ENCODE measurements around the gene TEX10. TPM values are rescaled to one million over a fixed set of nuclear protein-coding genes. Genes with fewer than 3 reads are reported as not detected.

TEX10 gene
- total and polyA plus RNA-seq, 2 of the 13 experiments (the other 11 are each of a cell fraction or from before 2014, with no cell fraction given) = 18.1 to 38.7 TPM

DNA sequence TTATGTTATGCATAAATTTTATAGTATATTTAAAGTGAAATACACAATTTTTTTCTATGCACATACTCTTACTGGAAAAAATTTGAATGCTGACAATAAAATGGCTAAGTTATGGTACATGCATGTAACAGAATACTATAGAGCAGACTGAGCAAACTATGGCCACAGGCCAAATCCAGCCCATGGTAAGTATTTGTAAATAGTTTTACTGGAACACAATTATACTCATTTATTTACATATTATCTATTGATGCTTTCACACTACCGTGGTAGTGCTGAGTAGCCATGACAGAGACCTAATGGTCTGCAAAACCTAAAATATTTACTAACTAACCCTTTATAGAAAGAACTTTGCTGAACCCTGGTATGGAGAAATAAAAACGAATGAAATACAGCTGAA lies 45.7 kb downstream of the TEX10 start (continued):
- TF ChIP-seq BHLHE40 (IDR thresholded peaks at IDR 0.05; ENCODE audit: low read length) = no peak
- TF ChIP-seq, protein P1, sequence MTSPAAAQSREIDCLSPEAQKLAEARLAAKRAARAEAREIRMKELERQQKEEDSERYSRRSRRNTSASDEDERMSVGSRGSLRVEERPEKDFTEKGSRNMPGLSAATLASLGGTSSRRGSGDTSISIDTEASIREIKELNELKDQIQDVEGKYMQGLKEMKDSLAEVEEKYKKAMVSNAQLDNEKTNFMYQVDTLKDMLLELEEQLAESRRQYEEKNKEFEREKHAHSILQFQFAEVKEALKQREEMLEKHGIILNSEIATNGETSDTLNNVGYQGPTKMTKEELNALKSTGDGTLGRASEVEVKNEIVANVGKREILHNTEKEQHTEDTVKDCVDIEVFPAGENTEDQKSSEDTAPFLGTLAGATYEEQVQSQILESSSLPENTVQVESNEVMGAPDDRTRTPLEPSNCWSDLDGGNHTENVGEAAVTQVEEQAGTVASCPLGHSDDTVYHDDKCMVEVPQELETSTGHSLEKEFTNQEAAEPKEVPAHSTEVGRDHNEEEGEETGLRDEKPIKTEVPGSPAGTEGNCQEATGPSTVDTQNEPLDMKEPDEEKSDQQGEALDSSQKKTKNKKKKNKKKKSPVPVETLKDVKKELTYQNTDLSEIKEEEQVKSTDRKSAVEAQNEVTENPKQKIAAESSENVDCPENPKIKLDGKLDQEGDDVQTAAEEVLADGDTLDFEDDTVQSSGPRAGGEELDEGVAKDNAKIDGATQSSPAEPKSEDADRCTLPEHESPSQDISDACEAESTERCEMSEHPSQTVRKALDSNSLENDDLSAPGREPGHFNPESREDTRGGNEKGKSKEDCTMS (CRISPR knock-in tag; conservative IDR thresholded peaks at IDR 0.05) = no peak
- TF ChIP-seq REXO4 (CRISPR knock-in tag; IDR thresholded peaks at IDR 0.05; ENCODE audit: borderline replicate concordance) = no peak
- no peak for TF ChIP-seq CBX5 (CRISPR knock-in tag; IDR thresholded peaks at IDR 0.05; ENCODE audit: borderline replicate concordance)
- TF ChIP-seq NCOA2 (CRISPR knock-in tag; IDR thresholded peaks at IDR 0.05) = no peak
- no peak for TF ChIP-seq TEAD3 (CRISPR knock-in tag; optimal IDR thresholded peaks at IDR 0.05; ENCODE audit: borderline replicate concordance)
- TF ChIP-seq, protein P2, sequence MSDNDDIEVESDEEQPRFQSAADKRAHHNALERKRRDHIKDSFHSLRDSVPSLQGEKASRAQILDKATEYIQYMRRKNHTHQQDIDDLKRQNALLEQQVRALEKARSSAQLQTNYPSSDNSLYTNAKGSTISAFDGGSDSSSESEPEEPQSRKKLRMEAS (IDR thresholded peaks at IDR 0.05) = no peak
- no peak for TF ChIP-seq ZNF547 (CRISPR knock-in tag; IDR thresholded peaks at IDR 0.05)

DNA sequence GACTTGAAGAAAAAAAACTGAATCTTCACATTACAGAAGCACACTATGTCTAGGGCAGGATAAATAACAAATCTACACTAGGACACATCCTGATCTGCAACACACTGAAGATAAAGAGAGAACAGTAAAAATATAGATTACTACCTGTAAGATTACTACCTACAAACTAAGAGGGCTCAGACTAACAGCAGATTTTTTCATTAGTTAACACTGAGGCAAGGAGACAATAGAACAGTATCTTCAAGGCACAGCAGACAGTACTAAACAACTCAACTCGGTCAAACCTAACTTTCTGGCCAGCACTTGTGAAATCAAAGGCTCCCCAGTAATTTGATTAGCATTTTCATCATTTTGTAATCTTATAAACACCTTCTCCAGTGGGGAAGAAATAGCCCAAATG lies 46.5 kb downstream of the TEX10 start:
- Histone ChIP-seq H3K4me3 (replicated peaks in 1 of 3; ENCODE audit: insufficient read depth in 1 of 3, low read depth in 2 of 3, low read length in 3 of 3) (no peak overlapping the region), H4K20me1 (ENCODE audit: insufficient read depth, low read length) (peaks cover 5% of the 10 kb centered on the region; the same call in 1 of the 2 replicates), H2AFZ (ENCODE audit: low read length) (no peak overlapping the region), H3K27me3 (ENCODE audit: control insufficient read depth in 1 of 2, insufficient read depth in 2 of 2, low read length in 2 of 2) (no peaks in the 10 kb centered on the region), H3K79me2 (ENCODE audit: insufficient read depth, low read length) (peaks cover 11% of the 10 kb centered on the region), H3K36me3 (replicated peaks in 1 of 2; ENCODE audit: control insufficient read depth in 1 of 2, insufficient read depth in 2 of 2, low read length in 2 of 2) (peaks cover 15 to 68% of the 10 kb centered on the region in 2 experiments), H3K9me3 (ENCODE audit: low read length) (no peaks in the 10 kb centered on the region), H3K4me2 (ENCODE audit: low read depth, low read length) (no peak overlapping the region), H3K4me1 (ENCODE audit: insufficient read depth, low read length) (peaks cover 12% of the 10 kb centered on the region; the same call in 1 of the 2 replicates), H3K9ac (ENCODE audit: insufficient read depth, low read depth, low read length) (no peak overlapping the region), H3K27ac (ENCODE audit: extremely low read length, insufficient read depth, low read length) (no peak overlapping the region)
- intact Hi-C loops (cut with micrococcal nuclease; ENCODE audit: unreplicated experiment) = no loop called here
- FAIRE-seq (no peak), ATAC-seq (no peak), DNase-seq (ENCODE audit: low spot score) (no peak)
- TF ChIP-seq MEIS2 (CRISPR knock-in tag; IDR thresholded peaks at IDR 0.05) = no peak
- no peak for TF ChIP-seq ZC3H13 (CRISPR knock-in tag; IDR thresholded peaks at IDR 0.05)
- peak; percentile 96 for TF ChIP-seq ZNF317 (CRISPR knock-in tag; IDR thresholded peaks at IDR 0.05)
- peak; percentile 54 for TF ChIP-seq RBM22 (optimal IDR thresholded peaks at IDR 0.05; ENCODE audit: low read length)
- ChIA-PET CTCF (ENCODE audit: low intra/inter-chr PET ratio, low total read pairs) (no interaction called here), POLR2A (no interaction called here)
- in situ Hi-C loops (cut with HindIII; ENCODE audit: extremely low pct_ligation_motif_present, low pct_unique_long_range_greater_than_20kb) = loop anchor here (25.0 kb wide), 1 partner anchor 269 kb away; no protein-coding TSS in a partner anchor
- WGBS (ENCODE audit: low lambda C conversion rate) = 93% methylated on average over 1 of the region's 1 CpG
- BruUV-seq (replicated peaks) = TSS peak; percentile 11
